Central memory CD4-positive, alpha-beta T cell (primary cell): Measurements from ENCODE around the gene LRRC2.
"Not testable (repeated sequence)": the region's sequence is repeated elsewhere in the genome, so short reads cannot be mapped to it uniquely, and the experiment has no call there.

Experiments used
- DNase-seq: peaks from one replicate; pipeline ENCODE4 v3.0.0; 2022

The LRRC2 gene

GRCh38 chr3:46495901-46496456 lies 70.1 kb downstream of the LRRC2 start:
- no peak for DNase-seq

GRCh38 chr3:46494491-46494890 lies 71.6 kb downstream of the LRRC2 start:
- not testable (repeated sequence) for DNase-seq

- no peak for DNase-seq
Measured at GRCh38 chr3:46492890-46493547, 73.1 kb downstream of the LRRC2 start.

GRCh38 chr3:46491089-46492070 lies 74.7 kb downstream of the LRRC2 start:
- DNase-seq, result no peak

- DNase-seq, result no peak
Measured at GRCh38 chr3:46490338-46491084, 75.6 kb downstream of the LRRC2 start.

- DNase-seq, result no peak
Measured at GRCh38 chr3:46489875-46490274, 76.2 kb downstream of the LRRC2 start.

- DNase-seq, result no peak
Measured at GRCh38 chr3:46489381-46489780, 76.7 kb downstream of the LRRC2 start.

- DNase-seq, result peak; percentile 83
Measured at GRCh38 chr3:46488735-46489361, 77.3 kb downstream of the LRRC2 start.

- no peak for DNase-seq
Measured at GRCh38 chr3:46485779-46486175, 80.3 kb downstream of the LRRC2 start.

- DNase-seq, result no peak
Measured at GRCh38 chr3:46484911-46485778, 81.0 kb downstream of the LRRC2 start.

- no peak for DNase-seq
Measured at GRCh38 chr3:46484388-46484787, 81.7 kb downstream of the LRRC2 start.

GRCh38 chr3:46483825-46484224 lies 82.3 kb downstream of the LRRC2 start:
- DNase-seq, result no peak

GRCh38 chr3:46482632-46483350 lies 83.3 kb downstream of the LRRC2 start:
- DNase-seq, result no peak

- DNase-seq, result no peak
Measured at GRCh38 chr3:46481636-46482035, 84.5 kb downstream of the LRRC2 start.

GRCh38 chr3:46480491-46481195 lies 85.5 kb downstream of the LRRC2 start:
- no peak for DNase-seq

GRCh38 chr3:46479696-46480095 lies 86.4 kb downstream of the LRRC2 start:
- no peak for DNase-seq

- DNase-seq, result no peak
Measured at GRCh38 chr3:46479021-46479420, 87.1 kb downstream of the LRRC2 start.

- no peak for DNase-seq
Measured at GRCh38 chr3:46478341-46478740, 87.8 kb downstream of the LRRC2 start.

- DNase-seq, result no peak
Measured at GRCh38 chr3:46477756-46478155, 88.3 kb downstream of the LRRC2 start.

GRCh38 chr3:46477145-46477544 lies 89.0 kb downstream of the LRRC2 start:
- DNase-seq, result no peak
